Measurements from ENCODE around the gene KIF5B.
A peak's percentile ranks its signal among the peaks of the same experiment; 100 is the strongest.
"Not testable (repeated sequence)": the region's sequence is repeated elsewhere in the genome, so short reads cannot be mapped to it uniquely, and the experiment has no call there.

The KIF5B gene

DNA sequence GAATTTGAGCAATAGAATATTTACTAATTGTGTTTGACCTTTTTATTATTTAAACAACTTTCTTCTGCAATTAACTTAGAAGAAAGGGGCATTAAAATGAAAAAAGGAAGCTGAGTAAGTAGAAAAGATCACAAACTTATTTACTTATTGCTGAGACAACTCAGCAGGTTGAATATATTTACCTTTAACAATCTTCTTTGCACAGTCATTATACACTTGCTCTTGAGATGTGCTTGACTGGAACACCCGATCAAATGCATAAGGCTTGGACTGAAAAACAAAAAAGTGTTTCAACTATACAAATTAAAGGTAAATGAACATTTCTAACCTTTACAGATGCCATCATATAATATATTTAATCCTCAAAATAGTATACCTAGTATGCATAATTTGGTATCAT lies 7.9 kb downstream of the KIF5B start:
- FAIRE-seq = no peak
- TF ChIP-seq, protein P1, sequence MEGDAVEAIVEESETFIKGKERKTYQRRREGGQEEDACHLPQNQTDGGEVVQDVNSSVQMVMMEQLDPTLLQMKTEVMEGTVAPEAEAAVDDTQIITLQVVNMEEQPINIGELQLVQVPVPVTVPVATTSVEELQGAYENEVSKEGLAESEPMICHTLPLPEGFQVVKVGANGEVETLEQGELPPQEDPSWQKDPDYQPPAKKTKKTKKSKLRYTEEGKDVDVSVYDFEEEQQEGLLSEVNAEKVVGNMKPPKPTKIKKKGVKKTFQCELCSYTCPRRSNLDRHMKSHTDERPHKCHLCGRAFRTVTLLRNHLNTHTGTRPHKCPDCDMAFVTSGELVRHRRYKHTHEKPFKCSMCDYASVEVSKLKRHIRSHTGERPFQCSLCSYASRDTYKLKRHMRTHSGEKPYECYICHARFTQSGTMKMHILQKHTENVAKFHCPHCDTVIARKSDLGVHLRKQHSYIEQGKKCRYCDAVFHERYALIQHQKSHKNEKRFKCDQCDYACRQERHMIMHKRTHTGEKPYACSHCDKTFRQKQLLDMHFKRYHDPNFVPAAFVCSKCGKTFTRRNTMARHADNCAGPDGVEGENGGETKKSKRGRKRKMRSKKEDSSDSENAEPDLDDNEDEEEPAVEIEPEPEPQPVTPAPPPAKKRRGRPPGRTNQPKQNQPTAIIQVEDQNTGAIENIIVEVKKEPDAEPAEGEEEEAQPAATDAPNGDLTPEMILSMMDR (IDR thresholded peaks at IDR 0.05; ENCODE audit: insufficient read depth, missing control alignments) = no peak
- DNase-seq (ENCODE audit: insufficient read length, low spot score) = no peak

DNA sequence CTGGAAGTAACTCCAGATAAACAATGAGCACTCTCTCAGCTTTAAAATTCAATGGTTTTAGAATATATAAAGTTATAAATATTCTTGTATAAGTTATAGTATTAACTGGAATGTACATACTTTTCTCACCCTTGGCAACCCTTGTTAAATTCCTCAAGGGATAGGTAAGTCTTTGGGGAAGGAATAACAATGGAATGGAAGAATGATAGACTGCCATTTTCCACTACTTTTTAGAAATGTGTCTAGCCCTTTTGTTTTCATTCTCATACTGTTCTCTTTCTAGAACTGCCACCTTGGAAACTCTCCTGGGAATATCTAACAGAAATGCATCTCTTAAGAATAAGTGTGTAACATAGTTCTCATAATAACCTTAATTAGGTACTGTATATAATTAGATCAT lies 8.3 kb downstream of the KIF5B start:
- no peak for FAIRE-seq
- TF ChIP-seq, protein P1 (IDR thresholded peaks at IDR 0.05; ENCODE audit: insufficient read depth, missing control alignments) = no peak
- DNase-seq (ENCODE audit: insufficient read length, low spot score) = no peak

DNA sequence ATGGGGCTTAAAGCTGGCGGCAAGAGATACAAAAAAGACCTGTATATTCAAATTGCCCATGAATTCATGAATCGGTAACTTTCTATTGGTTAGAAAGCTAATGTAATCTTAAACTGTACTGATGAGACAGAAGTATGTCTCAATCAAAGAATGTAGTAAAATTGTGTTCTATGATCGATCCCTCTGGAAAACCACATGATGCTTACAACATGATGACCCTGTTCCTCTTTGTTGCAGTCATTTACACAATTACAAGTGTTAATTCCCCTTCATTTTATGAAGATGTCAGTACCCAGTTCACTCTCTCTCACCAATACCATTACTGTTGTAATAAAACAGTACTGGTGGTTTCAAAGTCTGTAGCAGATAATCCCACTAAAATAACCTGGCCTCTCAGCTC lies 10.1 kb downstream of the KIF5B start:
- FAIRE-seq = no peak
- TF ChIP-seq, protein P1 (IDR thresholded peaks at IDR 0.05; ENCODE audit: insufficient read depth, missing control alignments) = no peak
- no peak for DNase-seq (ENCODE audit: insufficient read length, low spot score)

DNA sequence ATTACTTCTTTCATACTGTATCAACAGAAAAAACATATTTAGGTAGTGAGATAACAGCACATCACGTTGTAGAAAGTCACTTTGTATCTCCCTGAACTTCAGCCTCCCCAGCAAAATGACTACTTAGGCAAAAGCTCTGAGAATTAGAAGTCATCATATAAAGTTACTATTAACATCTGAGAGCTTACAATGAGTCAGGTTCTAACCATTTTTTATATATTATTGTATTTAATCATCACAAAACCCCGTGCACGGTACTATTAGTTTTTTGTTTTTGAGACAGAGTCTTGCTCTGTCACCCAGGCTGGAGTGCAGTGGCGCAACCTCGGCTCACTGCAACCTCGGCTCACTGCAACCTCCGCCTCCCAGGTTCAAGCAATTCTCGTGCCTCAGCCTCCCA lies 13.5 kb downstream of the KIF5B start:
- not testable (repeated sequence) for DNase-seq (ENCODE audit: insufficient read length, low spot score); FAIRE-seq

DNA sequence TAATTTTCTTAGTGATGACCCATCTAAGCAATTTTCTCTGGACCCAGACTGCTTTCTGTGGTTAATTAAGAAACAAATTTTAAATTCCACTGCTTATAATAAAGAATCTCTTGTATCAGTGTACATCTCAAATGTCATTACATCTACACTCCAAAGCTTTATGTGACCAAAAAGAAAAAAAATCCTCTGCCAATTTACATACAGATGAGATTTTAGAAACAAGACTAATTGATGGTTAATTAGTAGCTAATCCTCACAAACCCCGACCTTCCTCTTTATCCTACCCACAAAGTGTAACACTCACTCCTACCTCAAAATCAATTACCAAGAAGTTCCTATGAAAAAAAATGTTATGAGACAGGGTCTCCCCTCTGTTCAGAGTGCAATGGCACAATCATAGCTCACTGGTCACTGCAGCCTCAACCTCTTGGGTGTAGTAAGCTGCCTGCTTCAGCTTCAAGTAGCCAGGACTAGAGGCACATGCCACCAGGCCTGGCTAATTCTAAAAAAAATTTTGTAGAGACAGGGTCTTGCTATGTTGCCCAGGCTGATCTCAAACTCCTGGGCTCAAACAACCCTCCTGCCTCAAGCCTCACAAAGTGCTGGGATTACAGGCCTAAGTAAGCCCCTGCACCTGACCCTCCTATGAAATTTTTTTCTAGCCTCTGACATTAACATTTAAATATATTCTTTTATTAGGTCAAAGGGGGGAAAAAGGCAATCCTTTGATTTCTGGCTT lies 14.8 kb downstream of the KIF5B start:
- DNase-seq (ENCODE audit: insufficient read length, low spot score) (no peak), FAIRE-seq (no peak)
- TF ChIP-seq, protein P1 (IDR thresholded peaks at IDR 0.05; ENCODE audit: insufficient read depth, missing control alignments) = no peak

DNA sequence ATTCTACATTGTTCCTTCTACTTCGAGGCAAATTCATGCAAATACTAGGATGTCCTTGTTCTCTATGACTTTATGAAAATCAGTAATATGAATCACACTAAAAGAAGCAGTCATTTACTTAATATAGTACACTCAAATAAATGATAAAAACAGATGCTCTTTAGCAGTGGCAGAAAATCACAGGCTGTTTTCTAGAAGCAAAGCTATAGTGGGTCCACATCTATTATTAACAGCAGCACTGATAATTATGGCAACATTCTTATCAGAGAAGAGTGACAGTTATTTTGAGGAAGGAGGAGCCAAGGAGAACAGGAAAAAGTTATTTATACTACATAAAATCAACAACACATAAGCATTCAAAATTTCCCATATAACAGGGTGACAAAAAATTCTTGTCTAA lies 16.5 kb downstream of the KIF5B start:
- DNase-seq (ENCODE audit: insufficient read length, low spot score) (no peak), FAIRE-seq (no peak)
- TF ChIP-seq, protein P1 (IDR thresholded peaks at IDR 0.05; ENCODE audit: insufficient read depth, missing control alignments) = no peak

DNA sequence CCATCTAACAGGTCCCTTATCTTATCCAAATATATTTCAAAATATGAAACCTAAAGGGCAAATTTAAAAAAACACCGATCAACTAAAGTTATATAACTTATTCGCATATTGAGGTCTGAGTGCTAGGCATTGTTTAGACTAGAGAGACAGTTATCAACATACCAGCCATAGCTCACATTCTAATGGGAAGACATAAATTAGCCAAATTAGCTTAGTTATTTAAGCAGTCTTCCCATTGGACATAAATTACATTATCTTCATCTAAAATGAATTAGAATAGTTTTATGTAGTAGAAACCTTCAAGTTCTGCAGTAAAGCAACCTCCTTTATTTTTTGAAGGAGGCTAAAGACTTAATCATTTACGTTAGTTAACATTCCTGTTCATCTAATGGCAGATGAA lies 17.4 kb downstream of the KIF5B start:
- TF ChIP-seq, protein P1 (IDR thresholded peaks at IDR 0.05; ENCODE audit: insufficient read depth, missing control alignments) = no peak
- peak; percentile 51 for FAIRE-seq
- no peak for DNase-seq (ENCODE audit: insufficient read length, low spot score)
